Measurements from ENCODE around the gene MAPK1. TPM values are rescaled to one million over a fixed set of nuclear protein-coding genes. Genes with fewer than 3 reads are reported as not detected.

The MAPK1 gene
- total and polyA plus RNA-seq, 2 donors (not counting 3 experiments of a cell fraction or from before 2014, with no cell fraction given) = 50.9 to 163 TPM

- POLR2A ChIA-PET = no interaction called here
- TF ChIP-seq FOS (IDR thresholded peaks at IDR 0.05; ENCODE audit: borderline replicate concordance, insufficient read depth, low read length) = no peak
- TF ChIP-seq JUN (IDR thresholded peaks at IDR 0.05; ENCODE audit: borderline replicate concordance, insufficient read depth, insufficient read length, low read depth) = no peak
- TF ChIP-seq MAX (IDR thresholded peaks at IDR 0.05; ENCODE audit: insufficient read depth, insufficient read length) = no peak
- TF ChIP-seq MYC (IDR thresholded peaks at IDR 0.05; ENCODE audit: low read depth, low read length) = no peak
- no peak for TF ChIP-seq CTCF (IDR thresholded peaks at IDR 0.05; ENCODE audit: extremely low read depth in 1 of 2, insufficient read depth in 1 of 2, low read depth in 1 of 2, low read length in 2 of 2)
- TF ChIP-seq GATA2 (IDR thresholded peaks at IDR 0.05; ENCODE audit: insufficient read depth, insufficient read length, low read depth, low read length) = no peak
- no peak for TF ChIP-seq EZH2 (IDR thresholded peaks at IDR 0.05; ENCODE audit: borderline replicate concordance, low read depth, low read length, severe bottlenecking)
- TF ChIP-seq POLR2AphosphoS5 (IDR thresholded peaks at IDR 0.05; ENCODE audit: insufficient read depth, low read depth, low read length) = no peak
- no peak for TF ChIP-seq POLR2A (IDR thresholded peaks at IDR 0.05; ENCODE audit: low read depth, low read length)
- intact Hi-C loops (cut with micrococcal nuclease) (no loop called here), dilution Hi-C loops (cut with MboI; ENCODE audit: extremely low pct_ligation_motif_present, low sequenced_read_pairs) (loop anchor here (10.0 kb wide), 1 partner anchor 79 kb away; no protein-coding TSS in a partner anchor)
- H3K27ac ChIP-seq (ENCODE audit: insufficient read depth, low read depth, low read length) = no peak overlapping the region
- no peak overlapping the region for H3K4me3 ChIP-seq (replicated peaks in 1 of 3; ENCODE audit: insufficient read depth in 1 of 3, low read depth in 1 of 3, low read length in 3 of 3)
- H3K4me1 ChIP-seq (ENCODE audit: control insufficient read depth, extremely low read depth, insufficient read depth, low read length) = no peaks in the 10 kb centered on the region
- H4K20me1 ChIP-seq (replicated peaks; ENCODE audit: control insufficient read depth, extremely low read depth, insufficient read depth, low read length) = peaks cover 22% of the 10 kb centered on the region
- DNase-seq (ENCODE audit: low read depth, low spot score) (no peak), FAIRE-seq (no peak)
- H3K4me2 ChIP-seq (ENCODE audit: insufficient read depth, low read length) = no peak overlapping the region
- no peaks in the 10 kb centered on the region for H3K9me3 ChIP-seq (replicated peaks; ENCODE audit: control insufficient read depth, insufficient read depth, low read length)
- H2AFZ ChIP-seq (ENCODE audit: low read depth, low read length) = no peak overlapping the region
- H3K9me1 ChIP-seq (replicated peaks; ENCODE audit: control insufficient read depth, extremely low read depth, insufficient read depth, low read length) = no peaks in the 10 kb centered on the region
- H3K79me2 ChIP-seq (ENCODE audit: control insufficient read depth, insufficient read depth, low read length) = peaks cover 99% of the 10 kb centered on the region
- no TSS peak for BruUV-seq (replicated peaks)
- H3K9ac ChIP-seq (replicated peaks; ENCODE audit: extremely low read depth, insufficient read depth, low read length) = no peak overlapping the region
- CTCF ChIA-PET = interaction anchor here (1.1 kb wide), 1 partner anchor 11 kb away, joined by 4 read pairs; the partner anchor contains the start of gene MAPK1
- H3K36me3 ChIP-seq (ENCODE audit: control insufficient read depth in 2 of 2, extremely low read depth in 1 of 2, insufficient read depth in 2 of 2, low read length in 2 of 2) = no peaks in the 10 kb centered on the region
- H3K27me3 ChIP-seq (ENCODE audit: control insufficient read depth in 2 of 2, insufficient read depth in 2 of 2, low read length in 2 of 2) = no peaks in the 10 kb centered on the region
Measured at GRCh38 chr22:21856197-21856596, 11.2 kb downstream of the MAPK1 start.

Data from endothelial cell of umbilical vein (primary cell).